Skin of body (tissue), 2 donors: ENCODE measurements around the gene PFN1. TPM values are rescaled to one million over a fixed set of nuclear protein-coding genes. Genes with fewer than 3 reads are reported as not detected.

Experiments
- DNase-seq: peaks from one replicate; lab custom pipeline; 2025; lab: John Stamatoyannopoulos, UW
- total RNA-seq: library from RNA; depleted of rRNA; stranded (reverse); fragments of >200 nt; gene quantifications from one replicate; pipeline ENCODE4 v1.2.3, GENCODE V29; 2014

PFN1 gene
- 160 TPM for total RNA-seq

- DNase-seq, result peak; percentile 95
Measured at GRCh38 chr17:4948166-4948930, at the start of gene PFN1. TSS of gene PFN1 (minus strand) at chr17:4948530. CDS start at chr17:4948394, 136 bp downstream.

GRCh38 chr17:4997302-4998026 lies 49.1 kb upstream of the PFN1 start, which contains the start of the genes INCA1 and KIF1C:
TSS of gene INCA1 (minus strand) at chr17:4997522. CDS start at chr17:4994437, 3,085 bp downstream.
TSS of gene KIF1C (plus strand) at chr17:4997950. CDS start at chr17:5000247, 2,297 bp downstream.
- DNase-seq, result peak; percentile 94

- no peak for DNase-seq
Measured at GRCh38 chr17:4994081-4994595, 45.8 kb upstream of the PFN1 start.

GRCh38 chr17:4987767-4988567 lies 39.6 kb upstream of the PFN1 start:
- DNase-seq, result no peak

GRCh38 chr17:4986951-4987766 lies 38.8 kb upstream of the PFN1 start, which contains the start of gene CAMTA2:
TSS of gene CAMTA2 (minus strand) at chr17:4987675. CDS start at chr17:4986222, 1,453 bp downstream.
- DNase-seq, result peak; percentile 59

- no peak for DNase-seq
Measured at GRCh38 chr17:4986403-4986802, 38.1 kb upstream of the PFN1 start.

- no peak for DNase-seq
Measured at GRCh38 chr17:4982305-4982704, 34.0 kb upstream of the PFN1 start.

GRCh38 chr17:4980644-4981216 lies 32.4 kb upstream of the PFN1 start:
- DNase-seq, result peak; percentile 8

- DNase-seq, result no peak
Measured at GRCh38 chr17:4978726-4979125, 30.4 kb upstream of the PFN1 start.

- DNase-seq, result no peak
Measured at GRCh38 chr17:4974115-4974670, 25.9 kb upstream of the PFN1 start.

GRCh38 chr17:4973256-4974114 lies 25.2 kb upstream of the PFN1 start:
- DNase-seq, result no peak

GRCh38 chr17:4972752-4973151 lies 24.4 kb upstream of the PFN1 start:
- no peak for DNase-seq

GRCh38 chr17:4972322-4972721 lies 24.0 kb upstream of the PFN1 start:
- DNase-seq, result no peak

- DNase-seq, result no peak
Measured at GRCh38 chr17:4971826-4972225, 23.5 kb upstream of the PFN1 start.

GRCh38 chr17:4970273-4970672 lies 21.9 kb upstream of the PFN1 start:
- no peak for DNase-seq

- no peak for DNase-seq
Measured at GRCh38 chr17:4969551-4970173, 21.3 kb upstream of the PFN1 start.

GRCh38 chr17:4969047-4969550 lies 20.8 kb upstream of the PFN1 start:
- DNase-seq, result no peak

- no peak for DNase-seq
Measured at GRCh38 chr17:4968486-4969046, 20.2 kb upstream of the PFN1 start.
